MM.1S (cell line): Measurements from ENCODE around the gene OR5AU1.
"Not testable (repeated sequence)": the region's sequence is repeated elsewhere in the genome, so short reads cannot be mapped to it uniquely, and the experiment has no call there.

Experiments used
- EZH2 ChIP-seq: fragments of 300-600 bp; sonication (generic); optimal IDR thresholded peaks from 2 replicates; pipeline ENCODE3; 2017; ENCODE audit warnings: low read depth, mild to moderate bottlenecking, antibody characterized with exemption, low read length, mixed read lengths
- EZH2phosphoT487 ChIP-seq: fragments of 300-600 bp; sonication (generic); IDR thresholded peaks from 2 replicates; pipeline ENCODE4 v1.6.1; 2018; ENCODE audit warnings: antibody characterized with exemption, low read length
- TF ChIP-seq, protein P1 (sequence below): fragments of 300-600 bp; sonication (generic); IDR thresholded peaks from 2 replicates; pipeline ENCODE4 v1.5.1; 2016; ENCODE audit warnings: antibody characterized with exemption, low read length, mixed read lengths

DNA sequence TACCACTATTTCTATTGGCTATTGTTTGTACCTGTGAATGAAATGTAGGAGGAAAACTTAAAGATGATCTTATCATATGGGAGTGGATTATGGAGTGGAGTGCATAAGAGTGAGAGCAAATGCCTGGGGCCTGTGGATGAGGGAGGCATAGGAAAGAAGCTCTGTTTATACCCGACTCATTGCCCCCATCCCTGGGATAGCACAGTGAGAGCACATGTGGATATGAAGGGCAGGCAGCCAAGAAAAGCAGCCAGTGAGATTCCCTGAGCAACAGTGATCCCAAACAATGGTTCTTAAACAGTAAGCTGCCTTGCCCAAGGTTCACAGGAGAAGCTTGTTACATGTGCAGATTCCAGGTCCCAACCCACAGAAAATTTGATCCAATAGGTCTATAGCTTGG is 2.3 kb upstream of the OR5AU1 start:
- TF ChIP-seq, protein P1, sequence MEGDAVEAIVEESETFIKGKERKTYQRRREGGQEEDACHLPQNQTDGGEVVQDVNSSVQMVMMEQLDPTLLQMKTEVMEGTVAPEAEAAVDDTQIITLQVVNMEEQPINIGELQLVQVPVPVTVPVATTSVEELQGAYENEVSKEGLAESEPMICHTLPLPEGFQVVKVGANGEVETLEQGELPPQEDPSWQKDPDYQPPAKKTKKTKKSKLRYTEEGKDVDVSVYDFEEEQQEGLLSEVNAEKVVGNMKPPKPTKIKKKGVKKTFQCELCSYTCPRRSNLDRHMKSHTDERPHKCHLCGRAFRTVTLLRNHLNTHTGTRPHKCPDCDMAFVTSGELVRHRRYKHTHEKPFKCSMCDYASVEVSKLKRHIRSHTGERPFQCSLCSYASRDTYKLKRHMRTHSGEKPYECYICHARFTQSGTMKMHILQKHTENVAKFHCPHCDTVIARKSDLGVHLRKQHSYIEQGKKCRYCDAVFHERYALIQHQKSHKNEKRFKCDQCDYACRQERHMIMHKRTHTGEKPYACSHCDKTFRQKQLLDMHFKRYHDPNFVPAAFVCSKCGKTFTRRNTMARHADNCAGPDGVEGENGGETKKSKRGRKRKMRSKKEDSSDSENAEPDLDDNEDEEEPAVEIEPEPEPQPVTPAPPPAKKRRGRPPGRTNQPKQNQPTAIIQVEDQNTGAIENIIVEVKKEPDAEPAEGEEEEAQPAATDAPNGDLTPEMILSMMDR: not testable (repeated sequence)
- TF ChIP-seq EZH2phosphoT487, EZH2: not testable (repeated sequence)
